CD4-positive, alpha-beta T cell treated with Interleukin-21 for 1 hour (primary cell): Measurements from ENCODE around the gene BRWD1.

ENCODE experiments used
- DNase-seq: peaks from one replicate; pipeline ENCODE4 v3.0.0-alpha.2; 2020

Gene BRWD1

GRCh38 chr21:39196310-39196709 is 117.1 kb downstream of the BRWD1 start:
- DNase-seq = no peak

- DNase-seq = no peak
These were observed 120.1 kb downstream of the BRWD1 start for GRCh38 chr21:39193380-39193779.

- DNase-seq = no peak
These were observed 123.4 kb downstream of the BRWD1 start for GRCh38 chr21:39189857-39190604.

- no peak for DNase-seq
These were observed 124.8 kb downstream of the BRWD1 start for GRCh38 chr21:39188521-39189139.

- no peak for DNase-seq
These were observed 126.3 kb downstream of the BRWD1 start for GRCh38 chr21:39187141-39187540.

GRCh38 chr21:39186676-39187075 is 126.8 kb downstream of the BRWD1 start:
- no peak for DNase-seq

- no peak for DNase-seq
These were observed 128.3 kb downstream of the BRWD1 start for GRCh38 chr21:39185157-39185556.

- peak; percentile 9 for DNase-seq
These were observed 129.1 kb downstream of the BRWD1 start for GRCh38 chr21:39184050-39184980.

- peak; percentile 94 for DNase-seq
These were observed 130.0 kb downstream of the BRWD1 start, which contains the start of gene PSMG1 for GRCh38 chr21:39183272-39184049. PSMG1 (minus strand) TSS chr21:39183451; CDS start chr21:39183385, 66 bp downstream.

GRCh38 chr21:39182484-39183271 is 130.8 kb downstream of the BRWD1 start:
- no peak for DNase-seq

GRCh38 chr21:39182016-39182415 is 131.4 kb downstream of the BRWD1 start:
- DNase-seq = no peak

- DNase-seq = no peak
These were observed 132.1 kb downstream of the BRWD1 start for GRCh38 chr21:39181205-39181818.

- DNase-seq = peak; percentile 26
These were observed 132.9 kb downstream of the BRWD1 start for GRCh38 chr21:39180429-39181019.

GRCh38 chr21:39178421-39178820 is 135.0 kb downstream of the BRWD1 start:
- DNase-seq = no peak

GRCh38 chr21:39176271-39176709 is 137.1 kb downstream of the BRWD1 start:
- DNase-seq = no peak

- DNase-seq = no peak
These were observed 137.8 kb downstream of the BRWD1 start for GRCh38 chr21:39175665-39176064.

- DNase-seq = peak; percentile 14
These were observed 138.3 kb downstream of the BRWD1 start for GRCh38 chr21:39175154-39175553.

GRCh38 chr21:39173716-39174680 is 139.4 kb downstream of the BRWD1 start:
- DNase-seq = no peak

- DNase-seq = no peak
These were observed 143.5 kb downstream of the BRWD1 start for GRCh38 chr21:39169906-39170305.
